Activated CD4-positive, alpha-beta T cell treated with anti-CD3 and anti-CD28 coated beads for 4 hours (primary cell): ENCODE measurements around the gene FAM227B.
"Not testable (repeated sequence)": the region's sequence is repeated elsewhere in the genome, so short reads cannot be mapped to it uniquely, and the experiment has no call there.

Source experiments
- DNase-seq, 2 donors: peaks; one replicate each; pipeline ENCODE4 v3.0.0-alpha.2; 2020

The FAM227B gene

DNA sequence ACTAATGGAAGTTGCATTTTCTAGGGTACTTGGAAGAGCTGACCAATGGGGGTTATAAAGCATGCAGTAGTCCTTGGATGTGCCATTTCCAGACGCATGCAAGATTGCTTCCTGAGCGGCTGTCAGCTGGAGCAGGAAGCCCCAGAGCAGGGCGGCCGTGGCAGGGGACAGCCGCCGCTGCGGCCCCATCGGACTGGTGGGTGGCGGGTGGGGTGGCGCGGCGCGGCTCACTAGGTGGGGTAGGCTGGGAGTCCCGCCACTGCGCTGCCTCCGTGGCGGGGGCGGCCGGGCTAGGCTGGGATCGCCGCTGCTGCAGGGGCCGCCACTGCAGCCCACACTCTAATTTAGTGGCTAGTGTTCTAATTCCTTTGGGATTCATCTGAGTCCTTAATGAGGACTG, 254.1 kb downstream of the FAM227B start:
- DNase-seq, result no peak

DNA sequence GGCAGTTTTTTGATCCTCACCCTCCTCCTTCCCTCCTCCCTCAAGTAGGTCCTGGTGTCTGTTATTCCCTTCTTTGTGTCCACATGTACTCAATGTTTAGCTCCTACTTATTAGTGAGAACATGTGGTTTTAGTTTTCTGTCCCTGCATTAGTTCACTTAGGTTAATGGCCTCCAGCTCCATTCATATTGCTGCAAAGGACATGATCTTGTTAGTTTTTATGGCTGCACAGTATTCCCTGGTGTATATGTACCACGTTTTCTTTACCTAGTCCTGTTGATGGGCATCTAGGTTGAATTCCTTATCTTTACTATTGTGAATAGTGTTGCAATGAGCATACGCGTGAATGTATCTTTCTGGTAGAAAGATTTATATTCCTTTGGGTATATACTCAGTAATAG, 259.2 kb downstream of the FAM227B start:
- no peak for DNase-seq

DNA sequence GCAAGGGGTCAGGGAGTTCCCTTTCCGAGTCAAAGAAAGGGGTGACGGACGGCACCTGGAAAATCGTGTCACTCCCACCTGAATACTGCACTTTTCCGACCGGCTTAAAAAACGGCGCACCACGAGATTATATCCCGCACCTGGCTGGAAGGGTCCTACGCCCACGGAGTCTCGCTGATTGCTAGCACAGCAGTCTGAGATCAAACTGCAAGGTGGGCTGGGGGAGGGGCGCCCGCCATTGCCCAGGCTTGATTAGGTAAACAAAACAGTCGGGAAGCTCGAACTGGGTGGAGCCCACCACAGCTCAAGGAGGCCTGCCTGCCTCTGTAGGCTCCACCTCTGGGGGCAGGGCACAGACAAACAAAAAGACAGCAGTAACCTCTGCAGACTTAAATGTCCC, 266.2 kb downstream of the FAM227B start:
- DNase-seq, result not testable (repeated sequence)

DNA sequence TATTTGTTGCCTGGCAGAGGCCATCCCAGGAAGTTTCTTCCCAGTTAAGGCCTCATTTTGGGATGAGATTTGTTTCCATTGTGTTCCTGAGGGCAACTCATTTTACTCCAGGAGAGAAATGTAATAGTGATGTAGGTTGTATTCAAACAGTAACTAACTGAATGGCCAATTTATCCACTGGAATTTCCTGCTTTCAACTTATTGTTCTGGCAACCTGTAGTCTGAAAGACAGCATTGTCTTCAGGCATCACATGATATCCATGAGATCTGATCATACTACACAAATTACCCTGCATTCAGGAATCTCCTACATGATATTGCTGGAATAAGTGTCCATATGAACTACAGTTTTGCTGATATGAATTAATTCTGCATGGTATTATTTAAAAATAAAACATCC, 277.1 kb downstream of the FAM227B start:
- no peak for DNase-seq

DNA sequence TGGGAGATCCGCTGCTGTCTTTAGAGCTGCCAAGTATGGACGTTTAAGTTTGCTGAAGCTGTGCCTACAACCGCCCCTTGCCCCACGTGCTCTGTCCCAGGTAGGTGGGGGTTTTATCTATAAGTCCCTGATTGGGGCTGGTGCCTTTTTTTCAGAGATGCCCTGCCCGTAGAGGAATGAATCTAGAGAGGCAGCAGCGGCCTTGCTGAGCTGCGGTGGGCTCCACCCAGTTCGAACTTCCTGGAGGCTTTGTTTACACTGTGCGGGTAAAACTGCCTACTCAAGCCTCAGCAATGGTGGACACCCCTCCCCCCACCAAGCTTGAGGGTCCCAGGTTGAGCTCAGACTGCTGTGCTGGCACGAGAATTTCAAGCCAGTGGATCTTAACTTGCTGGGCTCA, 281.0 kb downstream of the FAM227B start:
- no peak for DNase-seq

DNA sequence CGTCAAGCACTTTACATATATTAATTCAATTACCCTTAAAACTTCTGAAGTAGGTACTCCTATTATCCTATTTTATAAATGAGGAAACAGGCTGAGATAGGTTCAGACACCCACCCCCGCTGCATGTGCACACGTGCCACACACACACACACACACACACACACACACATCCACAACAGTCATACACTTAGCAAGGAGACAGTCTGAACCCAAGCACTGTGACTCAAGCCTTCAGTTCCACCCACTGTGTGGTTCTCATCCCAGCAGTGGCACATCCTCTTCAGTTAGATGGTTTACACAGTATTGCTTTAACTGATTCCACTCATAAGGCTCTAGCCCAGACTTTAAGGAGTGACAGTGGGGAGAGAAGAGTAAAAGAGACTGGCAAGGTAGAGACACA, 288.7 kb downstream of the FAM227B start:
- DNase-seq, result no peak

DNA sequence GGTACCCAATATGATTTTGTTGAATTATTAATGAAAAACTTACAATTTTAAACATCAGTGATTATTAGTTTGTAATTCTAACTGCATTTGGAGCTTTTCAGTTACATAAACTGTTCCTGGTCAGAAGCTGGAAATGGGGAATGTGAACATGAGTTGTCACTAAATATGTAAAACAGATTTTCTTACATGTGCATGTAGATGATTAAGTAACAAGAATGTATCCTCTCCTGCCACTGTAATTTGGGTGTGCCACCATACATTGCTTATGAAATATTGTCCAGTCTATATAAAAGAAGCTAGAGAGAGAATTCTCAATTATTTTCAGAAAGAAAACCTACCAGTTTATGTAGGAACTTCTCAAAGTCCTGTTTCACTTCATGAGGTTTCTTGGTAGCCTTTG, 289.2 kb downstream of the FAM227B start:
- DNase-seq, result no peak

DNA sequence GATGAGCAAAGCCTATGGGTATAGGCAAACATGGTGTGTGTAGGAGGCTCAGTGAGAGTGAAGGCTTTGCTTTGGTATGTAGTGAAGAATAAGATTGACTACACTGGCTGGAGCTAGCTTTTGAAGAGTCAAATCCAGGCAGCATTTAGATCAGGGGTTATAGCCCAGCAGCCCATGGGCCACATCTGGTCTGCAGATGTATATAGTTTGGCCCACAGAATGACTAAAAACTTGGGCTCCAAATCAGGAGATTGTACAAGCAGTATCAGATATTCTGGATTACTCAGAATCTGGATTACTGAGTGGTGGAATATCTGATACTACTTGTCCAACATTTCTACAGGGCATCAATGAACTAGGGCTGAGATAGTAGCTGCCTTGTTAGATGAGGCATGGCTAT, 290.5 kb downstream of the FAM227B start:
- no peak for DNase-seq

DNA sequence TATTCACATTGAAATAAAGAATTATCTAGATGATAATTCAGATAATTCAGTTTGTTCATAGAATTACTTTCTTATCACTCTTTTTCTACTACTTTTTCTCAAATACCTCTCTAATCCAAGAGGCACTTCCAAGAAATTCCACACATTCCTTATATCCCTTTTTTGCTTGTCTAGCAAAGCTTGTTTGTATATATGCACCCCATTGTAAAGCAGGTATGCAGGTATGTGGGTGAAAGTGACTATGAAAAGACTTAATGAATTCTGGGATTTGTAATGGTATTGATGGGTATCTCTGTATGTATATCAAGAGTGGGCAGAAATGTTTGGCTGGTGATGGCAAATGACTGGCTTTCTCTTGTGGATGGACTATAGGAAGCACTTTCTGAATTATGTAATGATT, 291.7 kb downstream of the FAM227B start:
- no peak for DNase-seq

DNA sequence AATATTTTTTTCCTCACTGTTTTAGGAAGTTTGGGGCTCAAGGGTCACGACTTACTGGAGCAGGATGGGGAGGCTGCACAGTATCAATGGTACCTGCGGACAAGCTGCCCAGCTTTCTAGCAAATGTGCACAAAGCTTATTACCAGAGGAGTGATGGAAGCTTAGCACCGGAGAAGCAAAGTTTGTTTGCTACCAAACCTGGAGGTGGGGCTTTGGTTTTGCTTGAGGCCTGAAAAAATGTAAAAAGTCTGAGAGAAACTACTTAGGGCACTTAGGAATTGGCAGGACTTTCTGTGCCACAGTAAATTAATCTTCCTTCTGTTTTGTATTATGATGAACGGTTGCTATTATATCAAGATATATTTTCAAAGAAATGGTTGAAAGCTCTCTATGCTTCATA, 292.7 kb downstream of the FAM227B start:
- DNase-seq, result no peak

DNA sequence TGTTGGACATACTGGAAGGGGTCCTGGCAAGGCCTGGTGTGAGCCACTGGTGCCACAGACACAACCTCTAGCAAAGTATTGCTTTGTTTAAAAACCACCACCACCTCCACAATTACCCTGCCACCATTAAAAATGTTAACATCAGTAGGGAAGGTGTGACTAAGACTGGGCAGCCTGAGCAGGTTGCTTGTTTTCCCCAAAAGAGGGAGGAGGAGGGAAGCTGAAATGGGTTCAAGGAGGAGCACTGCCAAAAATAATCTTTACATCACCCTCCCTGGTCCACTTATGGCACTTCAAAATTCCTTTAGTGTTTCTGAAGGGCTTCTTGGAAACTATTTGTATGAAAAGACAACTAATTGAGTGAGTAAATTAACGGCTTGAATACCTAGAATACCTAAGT, 297.4 kb downstream of the FAM227B start:
- DNase-seq, result no peak

DNA sequence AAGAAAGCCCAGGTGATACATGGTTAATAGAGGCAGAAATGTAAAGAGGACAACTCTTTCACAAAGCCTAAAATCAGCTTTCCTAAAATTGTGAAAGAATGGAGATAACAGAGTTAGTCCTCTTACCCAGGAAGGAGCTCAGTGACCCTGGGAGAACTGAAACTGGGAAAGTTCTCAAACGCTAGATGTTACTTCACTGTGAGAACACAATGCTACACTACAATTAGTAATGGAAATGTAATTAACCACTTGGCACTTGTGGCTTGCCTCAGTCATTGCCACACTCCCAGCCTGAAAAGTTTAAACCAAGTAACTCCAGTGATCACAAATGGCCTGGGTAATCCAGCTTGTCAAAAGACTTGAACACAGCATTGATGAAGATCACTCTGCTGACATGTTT, 300.3 kb downstream of the FAM227B start:
- DNase-seq, result no peak

DNA sequence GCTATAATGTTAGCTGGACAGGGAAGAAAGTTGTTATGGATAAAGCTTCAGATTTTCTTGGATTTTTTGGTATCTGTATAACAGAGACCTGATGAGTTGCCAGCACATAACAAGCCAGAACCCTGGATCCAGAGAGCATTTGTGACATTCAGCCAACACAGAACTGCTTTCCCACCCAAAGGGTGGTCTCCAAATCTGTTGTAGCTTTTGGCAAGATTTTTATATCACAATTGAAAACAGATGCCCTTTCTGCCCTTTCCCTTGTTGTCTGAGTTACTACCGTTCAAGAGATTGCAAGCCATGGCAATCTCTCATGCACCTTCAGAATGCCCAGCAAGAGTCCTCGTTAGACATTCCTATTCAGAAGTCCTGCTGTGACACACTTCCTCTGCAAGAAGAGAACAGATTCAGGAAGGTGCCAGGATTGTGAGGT, 305.2 kb downstream of the FAM227B start:
- no peak for DNase-seq

DNA sequence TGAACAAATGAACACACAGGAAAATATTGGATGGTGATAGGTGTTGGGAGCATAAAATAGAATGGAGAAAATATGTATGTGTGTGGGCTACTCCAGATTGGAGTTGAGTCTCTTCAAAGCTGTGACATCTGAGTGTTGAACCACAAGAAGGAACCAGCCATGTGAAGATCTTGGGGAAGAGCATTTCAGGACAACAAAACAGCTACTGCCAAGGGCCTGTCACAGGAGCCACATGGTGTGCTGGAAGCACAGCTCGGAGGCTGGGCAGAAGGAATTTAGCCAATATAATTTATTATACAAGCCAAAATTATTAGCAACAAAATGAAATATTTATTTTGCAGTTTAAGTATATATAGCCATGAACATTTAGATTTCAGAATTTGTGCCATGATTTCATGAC, 305.9 kb downstream of the FAM227B start:
- DNase-seq, result no peak

DNA sequence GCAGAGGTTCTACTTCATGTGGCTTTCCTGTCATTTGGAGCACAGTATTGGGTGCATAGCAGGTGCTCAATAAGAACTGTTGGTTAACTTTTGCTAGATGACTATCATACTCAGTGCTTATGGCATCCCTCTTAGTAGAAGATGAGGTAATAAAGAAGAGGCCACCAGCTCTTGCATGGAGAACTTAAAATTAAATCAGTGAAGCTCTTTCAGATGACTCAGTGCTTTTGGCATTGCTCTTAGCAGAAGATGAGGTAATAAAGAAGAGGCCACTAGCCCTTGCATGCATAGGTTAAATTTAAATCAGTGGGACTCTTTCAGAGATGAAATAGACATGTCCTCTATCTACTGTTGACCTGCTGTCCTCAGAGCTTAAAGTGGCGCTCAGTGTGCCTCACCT, 307.0 kb downstream of the FAM227B start:
- DNase-seq, result no peak

DNA sequence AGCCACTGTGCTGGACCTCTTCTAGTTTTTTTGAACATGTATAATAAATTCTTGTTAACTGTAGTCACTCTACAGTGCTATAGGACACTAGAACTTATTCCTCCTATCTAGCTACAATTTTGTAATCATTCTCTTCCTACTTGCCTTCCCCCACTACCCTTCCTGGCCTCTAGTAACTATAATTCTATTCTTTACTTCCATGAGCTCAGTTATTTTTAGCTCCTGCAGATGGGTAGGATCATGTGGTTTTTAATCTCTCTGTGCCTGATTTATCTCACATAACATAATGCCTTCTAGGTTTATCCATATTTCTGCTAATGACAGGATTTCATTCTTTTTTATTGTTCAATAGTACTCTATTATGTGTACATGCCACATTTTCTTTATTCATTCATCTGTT, 310.7 kb downstream of the FAM227B start:
- DNase-seq, result no peak

DNA sequence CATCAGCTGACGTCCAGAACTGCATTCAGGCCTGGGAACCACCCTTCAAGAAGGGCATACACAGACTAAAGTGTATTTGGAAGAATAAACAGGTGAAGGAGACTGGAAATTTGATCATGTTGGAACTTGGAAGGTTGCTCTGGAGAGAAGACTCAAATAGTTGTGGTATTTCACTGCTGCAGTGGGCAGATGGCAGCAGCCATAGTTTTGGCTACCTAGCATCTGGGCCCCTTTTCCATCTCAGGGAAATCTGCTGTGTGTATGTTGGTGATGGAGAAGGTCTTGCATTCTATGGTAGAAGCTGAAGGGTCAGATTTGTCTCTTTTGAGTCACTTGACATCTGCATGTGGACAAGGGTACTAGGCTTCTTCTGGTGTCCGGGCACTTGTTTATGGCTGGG, 311.9 kb downstream of the FAM227B start:
- DNase-seq, result no peak

DNA sequence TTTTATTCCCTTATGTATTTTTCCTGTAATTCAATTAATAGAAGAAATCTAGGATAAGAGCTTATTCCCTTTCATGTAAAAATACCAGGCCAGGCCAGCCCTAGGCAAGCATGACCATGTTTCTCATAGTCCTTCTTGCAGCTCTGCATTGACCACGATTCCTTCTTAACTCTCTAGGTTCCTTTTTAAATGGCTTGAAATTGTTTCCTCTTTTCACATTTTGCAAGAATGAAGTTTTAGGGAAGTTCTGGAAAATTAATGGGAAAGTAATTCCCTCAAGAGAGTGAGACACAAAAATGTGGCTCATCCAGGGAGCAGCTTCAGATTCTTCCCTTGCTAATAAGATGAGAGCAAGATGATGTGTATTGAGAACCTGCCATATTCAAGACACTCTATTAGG, 314.1 kb downstream of the FAM227B start:
- no peak for DNase-seq

DNA sequence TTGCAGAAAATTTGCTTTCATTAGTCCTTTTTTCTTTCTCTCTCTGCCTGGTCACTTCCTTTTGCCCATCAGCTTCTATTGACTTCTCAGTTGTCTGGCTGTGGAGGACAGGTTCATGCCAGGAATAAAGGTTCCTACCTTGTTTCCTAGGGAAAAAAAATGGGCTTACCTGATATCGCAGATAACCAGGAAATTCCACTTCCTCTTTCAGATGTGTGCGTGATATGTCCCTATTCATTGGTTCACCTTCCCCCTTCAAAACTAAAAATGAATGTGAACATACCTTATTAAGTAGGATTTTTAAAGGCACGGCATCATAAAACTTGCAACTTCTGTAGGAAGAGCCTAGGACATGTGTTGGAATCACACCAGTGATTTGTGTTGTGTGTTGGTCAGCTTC, 317.6 kb downstream of the FAM227B start:
- DNase-seq, result no peak

DNA sequence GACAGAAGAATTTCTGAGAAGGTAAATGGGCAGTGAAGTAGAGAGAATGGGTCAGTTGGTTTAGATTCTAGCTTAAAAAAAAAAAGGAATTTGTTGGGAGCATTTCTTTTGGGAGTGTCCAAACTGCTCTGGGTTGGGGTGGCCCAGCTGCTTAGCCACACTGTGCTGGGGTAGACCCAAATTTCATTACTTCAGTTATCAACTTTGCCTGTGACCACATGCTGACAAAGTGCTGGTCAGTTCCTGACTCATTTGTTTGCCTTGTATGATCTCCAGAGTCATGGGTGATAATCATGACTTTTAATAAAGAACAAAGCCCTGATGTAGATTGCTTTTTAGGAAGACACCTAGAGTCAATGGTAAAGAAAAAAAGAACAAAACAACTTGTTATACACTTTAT, 319.1 kb downstream of the FAM227B start:
- no peak for DNase-seq

DNA sequence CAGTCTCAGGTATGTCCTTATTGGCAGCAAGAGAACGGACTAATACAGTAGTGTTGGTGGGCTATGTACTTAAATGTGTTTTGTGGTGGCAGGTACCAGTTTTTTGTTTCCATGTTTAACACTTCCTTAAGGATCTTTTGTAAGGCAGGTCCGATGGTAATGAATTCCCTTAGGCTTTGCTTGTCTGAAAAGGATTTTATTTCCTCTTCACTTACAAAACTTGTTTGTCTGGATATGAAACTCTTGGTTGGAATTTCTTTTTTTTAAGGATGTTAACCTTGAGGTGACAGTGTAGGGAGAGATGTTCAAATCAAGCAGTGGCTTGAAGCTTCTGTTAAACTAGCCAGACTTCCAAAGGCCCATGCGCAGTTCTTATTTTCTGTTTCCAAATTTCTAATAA, 319.8 kb downstream of the FAM227B start:
- DNase-seq, result no peak

DNA sequence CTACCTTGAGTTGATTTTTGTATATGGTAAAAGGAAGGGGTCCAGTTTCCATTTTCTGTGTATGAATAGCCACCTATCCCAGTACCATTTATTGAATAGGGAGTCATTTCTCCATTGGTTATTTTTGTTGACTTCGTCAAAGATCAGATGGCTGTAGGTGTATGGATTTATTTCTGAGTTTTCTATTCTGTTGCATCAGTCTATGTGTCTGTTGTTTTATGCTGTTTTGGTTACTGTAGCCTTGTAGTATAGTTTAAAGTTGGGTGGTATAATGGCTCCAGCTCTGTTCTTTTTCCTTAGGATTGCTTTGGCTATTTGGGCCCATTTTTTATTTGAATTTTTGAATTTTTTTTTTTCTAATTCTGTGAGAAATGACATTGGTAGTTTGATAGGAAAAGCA, 323.0 kb downstream of the FAM227B start:
- DNase-seq, result no peak

DNA sequence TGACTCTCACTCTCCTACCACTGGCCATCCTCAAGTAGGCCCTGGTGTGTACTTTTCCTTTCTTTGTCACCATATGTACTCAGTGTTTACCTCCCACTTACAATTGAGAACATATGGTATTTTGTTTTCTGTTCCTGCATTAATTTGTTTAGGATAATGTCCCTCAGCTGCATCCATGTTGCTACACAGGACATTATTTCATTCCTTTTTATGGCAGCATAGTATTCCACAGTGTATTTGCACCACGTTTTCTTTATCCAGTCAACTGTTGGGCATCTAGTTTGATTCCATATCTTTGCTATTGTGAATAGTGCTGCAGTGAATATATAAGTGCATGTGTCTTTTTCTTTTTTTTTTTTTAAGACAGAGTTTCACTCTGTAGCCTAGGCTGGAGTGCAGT, 324.4 kb downstream of the FAM227B start:
- no peak for DNase-seq

DNA sequence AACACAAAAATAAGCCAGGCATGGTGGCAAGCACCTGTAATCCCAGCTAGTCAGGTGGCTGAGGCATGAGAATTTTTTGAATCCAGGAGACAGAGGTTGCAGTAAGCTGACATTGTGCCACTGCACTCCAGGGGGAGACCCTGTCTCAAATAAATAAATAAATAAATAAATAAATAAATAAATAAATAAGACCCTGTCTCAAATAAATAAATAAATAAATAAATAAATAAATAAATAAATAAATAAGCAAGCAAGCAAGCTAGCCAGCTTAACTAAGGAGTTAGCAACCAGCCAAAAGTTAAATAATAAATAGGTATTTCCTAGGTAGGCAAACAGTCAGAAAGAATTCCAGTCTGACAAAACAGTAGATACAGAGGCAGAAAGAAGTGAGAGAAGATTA, 326.7 kb downstream of the FAM227B start:
- no peak for DNase-seq

DNA sequence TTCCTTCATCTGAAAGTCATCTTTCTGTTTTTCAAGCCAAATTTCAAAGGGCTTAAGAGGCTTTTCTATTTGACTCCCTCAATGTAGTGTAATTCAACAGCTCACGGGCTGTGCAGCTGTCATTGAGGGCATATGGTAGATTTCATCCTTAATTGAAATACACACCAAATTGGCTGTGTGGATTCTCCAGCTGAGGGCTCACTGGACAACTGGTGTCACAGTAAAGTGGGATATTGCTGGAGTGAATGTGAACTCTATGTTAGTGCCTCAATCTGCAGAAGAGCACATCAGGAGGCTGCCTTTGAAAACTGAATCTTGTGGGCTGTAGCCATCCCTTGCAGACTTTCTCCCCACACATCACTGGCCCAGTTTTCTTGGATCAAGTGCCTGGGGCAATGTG, 330.4 kb downstream of the FAM227B start:
- no peak for DNase-seq

DNA sequence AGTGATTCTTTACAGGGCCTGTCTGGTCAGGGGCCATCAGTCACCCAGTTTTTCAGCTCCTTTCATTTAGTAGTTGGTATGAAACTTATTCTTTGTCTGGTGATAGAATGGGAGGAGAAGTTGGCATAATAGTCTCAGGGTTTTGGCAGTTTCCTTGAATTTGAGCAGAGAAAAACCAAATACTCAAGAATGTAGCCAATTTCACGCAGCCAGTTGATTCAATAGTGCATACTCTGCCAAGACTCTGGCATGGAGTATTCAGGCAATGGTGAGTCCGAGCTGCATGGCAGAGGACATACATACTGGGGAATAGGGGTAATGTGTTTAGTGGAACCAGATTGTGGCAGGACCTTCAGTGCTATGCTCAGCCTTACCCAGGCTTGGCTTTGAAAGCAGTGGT, 332.2 kb downstream of the FAM227B start:
- DNase-seq, result no peak
